B cell (primary cell): ENCODE results near the gene KLHL42. TPM values are rescaled to one million over a fixed set of nuclear protein-coding genes. Genes with fewer than 3 reads are reported as not detected.

ENCODE experiments used
- ATAC-seq: fragments of 200-7000 bp; cut with Tn5 transposase; one replicate; pipeline ENCODE4 v1.10.0; 2021; ENCODE audit warnings: low read depth, mild to moderate bottlenecking, moderate number of reproducible peaks, moderate library complexity
- CTCF ChIA-PET: fragments of 350-600 bp; sonication (Branson Sonifier 250); formaldehyde crosslinking; loops from one replicate; lab custom pipeline; 2021; ENCODE audit warnings: antibody characterized with exemption, inconsistent platforms; lab: Charles Lee
- POLR2A ChIA-PET: fragments of 350-600 bp; sonication (Branson Sonifier 250); formaldehyde crosslinking; loops from one replicate; lab custom pipeline; 2021; ENCODE audit warnings: antibody characterized with exemption; lab: Charles Lee
- DNase-seq: peaks from one replicate; pipeline ENCODE4 v3.0.0; 2013
- H2AFZ ChIP-seq: 2 replicates; pipeline ENCODE4 v1.6.1; 2012; ENCODE audit warnings: mild to moderate bottlenecking, low read depth, low read length; ENCODE audit not compliant: insufficient read depth, poor library complexity, severe bottlenecking
- H3K27ac ChIP-seq, 2 donors: 1 replicate in 1 of 2; 2 replicates in 1 of 2; pipeline ENCODE4 v1.5.1; 2012 to 2013; ENCODE audit warnings: low read length in 2 of 2, mild to moderate bottlenecking in 2 of 2, moderate library complexity in 1 of 2
- H3K27me3 ChIP-seq, 4 experiments: fragments of 200-600 bp in 1 of 4; sonication (generic) in 1 of 4; replicated peaks in 1 of 4; 1 replicate in 2 of 4; 2 replicates in 2 of 4; pipeline versions ENCODE4 v1.6.1 to v1.7.0; 2013 to 2016; ENCODE audit warnings: low read length in 3 of 4, mild to moderate bottlenecking in 2 of 4, mixed read lengths in 1 of 4, moderate library complexity in 1 of 4; ENCODE audit not compliant: insufficient read depth in 4 of 4, control insufficient read depth in 3 of 4; ENCODE audit errors: control extremely low read depth in 1 of 4
- H3K36me3 ChIP-seq, 2 experiments: replicated peaks in 1 of 2; 1 replicate in 1 of 2; 2 replicates in 1 of 2; pipeline versions ENCODE4 v1.6.1 to v1.7.1; 2013; ENCODE audit warnings: low read length in 1 of 2; ENCODE audit not compliant: insufficient read depth in 2 of 2, control insufficient read depth in 1 of 2; ENCODE audit errors: control extremely low read depth in 1 of 2, extremely low read depth in 1 of 2
- H3K4me1 ChIP-seq, 2 donors: fragments of 200-600 bp in 1 of 2; sonication (generic) in 1 of 2; 1 replicate in 1 of 2; 2 replicates in 1 of 2; pipeline versions ENCODE4 v1.5.1 to v1.6.1; 2013 to 2017; ENCODE audit warnings: low read length in 2 of 2; ENCODE audit not compliant: control insufficient read depth in 2 of 2, insufficient read depth in 2 of 2
- H3K4me2 ChIP-seq: replicated peaks from 2 replicates; pipeline ENCODE3; 2012; ENCODE audit warnings: mild to moderate bottlenecking, low read depth, low read length; ENCODE audit not compliant: poor library complexity, severe bottlenecking
- H3K4me3 ChIP-seq, 5 experiments: fragments of 200-600 bp in 1 of 5; sonication (generic) in 1 of 5; 1 replicate in 3 of 5; 2 replicates in 2 of 5; pipeline versions ENCODE4 v1.5.1 to v1.7.0; 2011 to 2016; ENCODE audit warnings: low read length in 4 of 5, mild to moderate bottlenecking in 4 of 5, low read depth in 2 of 5, control low read depth in 1 of 5, moderate library complexity in 1 of 5; ENCODE audit not compliant: insufficient read depth in 1 of 5; ENCODE audit errors: control extremely low read depth in 1 of 5, extremely low read depth in 1 of 5
- H3K79me2 ChIP-seq: fragments of 200-600 bp; sonication (generic); one replicate; pipeline ENCODE4 v1.6.0; 2016; ENCODE audit warnings: low read length; ENCODE audit not compliant: control insufficient read depth, insufficient read depth
- H3K9ac ChIP-seq: fragments of 200-600 bp; sonication (generic); 2 replicates; pipeline ENCODE4 v1.6.1; 2017; ENCODE audit warnings: mild to moderate bottlenecking, low read length, moderate library complexity
- H3K9me3 ChIP-seq, 3 donors: one replicate each; pipeline versions ENCODE4 v1.6.1 to v1.7.1; 2013; ENCODE audit warnings: low read length in 2 of 3; ENCODE audit not compliant: control insufficient read depth in 2 of 3, insufficient read depth in 1 of 3; ENCODE audit errors: control extremely low read depth in 1 of 3
- H4K20me1 ChIP-seq: 2 replicates; pipeline ENCODE4 v1.6.0; 2012; ENCODE audit warnings: mild to moderate bottlenecking, low read length; ENCODE audit not compliant: insufficient read depth, control insufficient read depth, poor library complexity, severe bottlenecking
- H3K27ac Mint-ChIP-seq: one replicate; pipeline ENCODE4 v1.8.0; 2021; ENCODE audit warnings: mixed read lengths
- H3K27me3 Mint-ChIP-seq: one replicate; pipeline ENCODE4 v1.8.0; 2021; ENCODE audit warnings: mixed read lengths
- H3K4me1 Mint-ChIP-seq: one replicate; pipeline ENCODE4 v1.8.0; 2021; ENCODE audit warnings: mixed read lengths
- H3K4me3 Mint-ChIP-seq: one replicate; pipeline ENCODE4 v1.8.0; 2021; ENCODE audit warnings: mixed read lengths
- H3K9me3 Mint-ChIP-seq: one replicate; pipeline ENCODE4 v1.8.0; 2022; ENCODE audit warnings: mixed read lengths; ENCODE audit not compliant: insufficient read depth
- CTCF ChIP-seq: fragments of 200-600 bp; IDR thresholded peaks from one replicate; pipeline ENCODE4 v1.8.0; 2022; ENCODE audit warnings: antibody characterized with exemption, mild to moderate bottlenecking
- EZH2 ChIP-seq: IDR thresholded peaks from 2 replicates; pipeline ENCODE4 v1.6.1; 2012; ENCODE audit warnings: borderline replicate concordance, low read depth, mild to moderate bottlenecking, moderate library complexity, low read length; ENCODE audit not compliant: insufficient read depth, poor library complexity, severe bottlenecking
- WGBS: methylation state at CpG from one replicate; pipeline ENCODE4 v1.1.5; 2013; ENCODE audit warnings: missing lambda C conversion rate; ENCODE audit not compliant: insufficient coverage; 5-methylcytosine and 5-hydroxymethylcytosine counted together
- intact Hi-C: fragments of 100-400 bp; cut with micrococcal nuclease; formaldehyde crosslinking; loops from one replicate; pipeline ENCODE4 v1.10.0; 2022
- polyA plus RNA-seq: library from polyadenylated mRNA; depleted of rRNA; stranded (reverse); fragments of >200 nt; gene quantifications from 2 replicates; pipeline ENCODE4 v1.2.3, GENCODE V29; 2012
- total RNA-seq, 2 donors: library from RNA; stranded (reverse); fragments of 120-200 nt in 1 of 2; gene quantifications; 1 replicate in 1 of 2; 2 replicates in 1 of 2; pipeline versions ENCODE4 v1.2.3 to v1.2.4, GENCODE V29; 2013 to 2022

Gene KLHL42
- total and polyA plus RNA-seq, 2 donors (not counting 1 experiment from before 2014, with no cell fraction given): 11.5 to 20.5 TPM

GRCh38 chr12:27843714-27844245 is 63.7 kb downstream of the KLHL42 start:
- intact Hi-C loops: no loop called here
- ATAC-seq (no peak), DNase-seq (no peak)
- H3K79me2 ChIP-seq: no peaks in the 10 kb centered on the region
- CTCF ChIA-PET: no interaction called here
- no peaks in the 10 kb centered on the region for H3K36me3 ChIP-seq
- no peaks in the 10 kb centered on the region for H4K20me1 ChIP-seq
- H3K9me3 ChIP-seq: no peaks in the 10 kb centered on the region
- POLR2A ChIA-PET: no interaction called here
- no peak overlapping the region for H3K4me3 ChIP-seq
- no peak overlapping the region for H3K4me2 ChIP-seq
- H3K27me3 Mint-ChIP-seq: peaks cover 10% of the 10 kb centered on the region
- H3K27me3 ChIP-seq: no peaks in the 10 kb centered on the region
- no peaks in the 10 kb centered on the region for H3K4me1 ChIP-seq
- H2AFZ ChIP-seq: no peak overlapping the region
- H3K4me1 Mint-ChIP-seq: no peaks in the 10 kb centered on the region
- H3K27ac ChIP-seq: no peak overlapping the region
- H3K9ac ChIP-seq: no peak overlapping the region
- no peak overlapping the region for H3K4me3 Mint-ChIP-seq
- H3K27ac Mint-ChIP-seq: no peak overlapping the region
- 96% methylated on average over 4 of the region's 8 CpGs for WGBS
- H3K9me3 Mint-ChIP-seq: no peaks in the 10 kb centered on the region
- no peak for TF ChIP-seq EZH2

- intact Hi-C loops: no loop called here
- DNase-seq (no peak), ATAC-seq (no peak)
- CTCF ChIA-PET: interaction anchor here (1.1 kb wide), 1 partner anchor 23 kb away, joined by 3 read pairs; no protein-coding TSS in a partner anchor
- Mint-ChIP-seq H3K4me1 (no peaks in the 10 kb centered on the region), H3K9me3 (peaks cover 4% of the 10 kb centered on the region), H3K27ac (no peak overlapping the region), H3K4me3 (no peak overlapping the region), H3K27me3 (peaks cover 10% of the 10 kb centered on the region)
- no peak overlapping the region for H3K4me2 ChIP-seq
- no peaks in the 10 kb centered on the region for H3K79me2 ChIP-seq
- no peak overlapping the region for H2AFZ ChIP-seq
- no peaks in the 10 kb centered on the region for H3K36me3 ChIP-seq
- no peak overlapping the region for H3K27ac ChIP-seq
- POLR2A ChIA-PET: no interaction called here
- no peak overlapping the region for H3K9ac ChIP-seq
- H3K27me3 ChIP-seq: no peaks in the 10 kb centered on the region
- H4K20me1 ChIP-seq: no peaks in the 10 kb centered on the region
- H3K9me3 ChIP-seq: no peaks in the 10 kb centered on the region
- TF ChIP-seq CTCF (no peak), EZH2 (no peak)
- H3K4me3 ChIP-seq: no peak overlapping the region
- WGBS: 99% methylated on average over 8 of the region's 15 CpGs
- H3K4me1 ChIP-seq: no peaks in the 10 kb centered on the region
Observed at GRCh38 chr12:27844366-27845090, 64.5 kb downstream of the KLHL42 start.
